ENCODE data around the gene ATXN10.
"Not testable (repeated sequence)": the region's sequence is repeated elsewhere in the genome, so short reads cannot be mapped to it uniquely, and the experiment has no call there.

The ATXN10 gene

GRCh38 chr22:45680932-45681700, 9.5 kb downstream of the ATXN10 start:
- DNase-seq, result no peak

DNA sequence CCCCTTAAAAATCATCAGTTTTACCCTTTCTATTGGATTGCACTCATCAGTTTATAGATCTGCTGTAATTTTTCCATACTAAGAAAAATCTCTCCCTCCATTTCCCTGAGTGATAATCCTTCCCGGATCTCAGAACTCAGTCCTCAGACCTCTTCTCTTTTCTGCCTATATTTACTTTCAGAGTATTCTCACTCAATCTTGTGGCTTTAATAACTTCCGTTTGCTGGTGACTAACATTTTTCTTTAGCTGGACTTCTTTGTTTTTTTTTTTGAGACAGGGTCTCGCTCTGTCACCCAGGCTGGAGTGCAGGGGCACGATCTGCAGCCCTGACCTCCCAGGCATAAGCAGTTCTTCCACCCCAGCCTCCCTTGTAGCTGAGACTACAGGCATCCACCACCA, 10.4 kb downstream of the ATXN10 start:
- no peak for DNase-seq

DNA sequence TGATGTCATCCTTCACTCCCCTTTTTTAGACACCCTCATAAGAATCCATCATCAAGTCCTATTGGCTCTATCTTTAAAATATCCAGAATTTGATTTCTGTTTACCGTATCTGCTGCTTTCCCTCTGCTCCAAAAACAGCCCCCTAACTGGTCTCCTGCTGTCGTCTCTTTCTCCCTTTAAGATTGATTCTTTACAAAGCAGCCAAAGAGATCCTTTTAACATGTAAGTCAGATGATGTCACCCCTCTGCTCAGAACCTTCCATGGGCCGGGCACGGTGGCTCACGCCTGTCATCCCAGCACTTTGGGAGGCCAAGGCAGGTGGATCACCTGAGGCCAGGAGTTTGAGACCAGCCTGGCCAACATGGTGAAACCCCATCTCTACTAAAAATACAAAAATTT, 11.1 kb downstream of the ATXN10 start:
- DNase-seq, result not testable (repeated sequence)

GRCh38 chr22:45683248-45683647, 11.6 kb downstream of the ATXN10 start:
- no peak for DNase-seq

GRCh38 chr22:45683680-45684079, 12.0 kb downstream of the ATXN10 start:
- no peak for DNase-seq

DNA sequence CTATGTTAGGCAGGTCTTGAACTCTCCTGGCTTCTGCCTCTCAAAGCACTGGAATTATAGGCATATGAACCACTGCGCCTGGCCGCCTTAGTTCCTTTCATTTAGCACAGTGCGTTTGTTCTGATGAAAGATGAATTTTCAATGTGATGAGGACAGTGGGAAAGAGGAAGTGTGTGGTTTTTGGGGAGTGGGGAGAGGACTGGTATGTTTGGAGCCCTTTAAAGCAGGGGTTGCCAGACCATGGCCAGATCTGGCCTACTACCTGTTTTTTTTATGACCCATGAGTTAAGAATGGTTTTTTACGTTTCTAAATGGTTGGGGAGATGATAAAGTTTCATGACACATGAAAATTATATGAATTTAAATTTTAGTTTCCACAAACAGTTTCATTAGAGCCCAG, 12.5 kb downstream of the ATXN10 start:
- no peak for DNase-seq

DNA sequence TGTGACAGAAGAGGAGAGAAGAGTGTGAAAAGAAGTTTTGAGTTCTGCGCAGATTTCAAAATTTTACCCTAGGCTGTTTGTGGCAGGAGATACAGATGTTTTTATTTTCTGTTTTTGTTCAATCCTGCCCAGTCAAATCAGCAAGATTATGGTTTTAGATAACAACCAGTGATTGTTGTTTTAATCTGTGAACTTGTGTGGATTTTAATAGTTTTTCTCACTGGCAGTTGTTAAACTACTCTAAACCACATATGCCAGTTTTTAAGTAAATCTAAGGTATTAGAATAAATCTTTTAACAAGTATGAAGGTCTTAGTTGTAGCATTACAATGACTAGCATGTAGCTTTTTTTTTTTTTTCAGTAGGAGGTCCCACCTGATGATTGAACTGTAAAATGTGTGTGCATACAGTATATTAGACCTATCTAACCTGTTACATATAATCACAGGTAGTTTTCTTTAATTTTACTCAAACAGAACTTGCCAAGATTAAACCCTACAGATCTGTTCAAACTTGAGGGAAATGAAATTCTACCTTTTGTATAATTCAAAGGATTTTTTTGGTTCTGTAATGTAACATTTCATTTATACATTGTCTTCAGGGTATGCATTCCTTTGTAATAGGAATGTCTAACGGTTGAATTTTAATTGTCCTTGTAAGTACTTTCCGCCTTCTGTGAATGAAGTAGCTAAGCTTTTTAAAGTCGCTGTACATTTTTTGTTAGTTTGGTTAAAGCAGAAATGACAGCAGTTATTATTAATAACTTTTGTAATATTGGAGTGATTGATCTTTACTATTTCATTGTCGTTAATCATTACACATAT, 13.3 kb downstream of the ATXN10 start:
- DNase-seq, result no peak

GRCh38 chr22:45686004-45686403, 14.4 kb downstream of the ATXN10 start:
- no peak for DNase-seq

GRCh38 chr22:45686836-45687235, 15.2 kb downstream of the ATXN10 start:
- DNase-seq, result peak; percentile 38

- DNase-seq, result peak; percentile 26
Observed at GRCh38 chr22:45688600-45689080, 17.0 kb downstream of the ATXN10 start.

DNA sequence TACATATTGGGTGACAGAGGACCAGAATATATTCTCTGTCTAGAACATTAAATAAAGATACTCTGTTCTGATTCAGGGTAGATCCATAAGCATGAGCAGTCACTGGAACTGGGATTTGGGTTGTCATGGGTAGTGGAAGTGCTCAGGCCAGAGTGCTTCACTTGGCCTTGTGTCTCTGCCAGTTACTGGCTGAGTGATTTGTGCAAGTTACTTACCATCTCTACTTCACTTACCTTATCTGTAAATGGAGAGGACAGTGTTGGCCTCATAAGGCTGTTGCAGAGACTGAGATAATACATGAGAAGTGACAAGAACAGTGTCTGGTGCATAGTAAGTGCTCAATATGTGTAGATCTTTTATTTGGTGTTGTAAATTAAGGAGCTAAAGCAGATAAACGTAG, 17.6 kb downstream of the ATXN10 start:
- DNase-seq, result no peak

GRCh38 chr22:45690008-45690407, 18.4 kb downstream of the ATXN10 start:
- no peak for DNase-seq

GRCh38 chr22:45692549-45692948, 20.9 kb downstream of the ATXN10 start:
- no peak for DNase-seq

GRCh38 chr22:45693835-45694234, 22.2 kb downstream of the ATXN10 start:
- DNase-seq, result no peak

DNA sequence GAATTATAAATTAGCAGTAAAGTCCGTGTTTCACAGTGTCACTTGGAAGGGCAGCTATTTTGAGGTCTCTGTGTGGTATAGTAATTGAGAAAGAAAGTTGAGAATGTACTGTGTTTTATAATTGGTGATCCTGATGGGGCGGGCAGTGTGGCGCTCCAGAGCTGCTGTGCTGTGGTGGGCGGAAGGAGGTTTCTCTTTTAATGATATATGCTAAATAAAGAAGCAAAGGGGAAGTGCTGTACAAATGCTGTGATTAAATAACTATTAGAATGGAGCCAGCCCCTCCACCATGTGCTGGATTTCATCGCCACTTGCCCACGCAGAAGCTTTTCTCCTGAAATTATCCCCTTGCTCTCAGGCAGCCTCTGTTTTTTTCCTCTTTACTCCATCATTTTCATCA, 24.6 kb downstream of the ATXN10 start:
- DNase-seq, result no peak

DNA sequence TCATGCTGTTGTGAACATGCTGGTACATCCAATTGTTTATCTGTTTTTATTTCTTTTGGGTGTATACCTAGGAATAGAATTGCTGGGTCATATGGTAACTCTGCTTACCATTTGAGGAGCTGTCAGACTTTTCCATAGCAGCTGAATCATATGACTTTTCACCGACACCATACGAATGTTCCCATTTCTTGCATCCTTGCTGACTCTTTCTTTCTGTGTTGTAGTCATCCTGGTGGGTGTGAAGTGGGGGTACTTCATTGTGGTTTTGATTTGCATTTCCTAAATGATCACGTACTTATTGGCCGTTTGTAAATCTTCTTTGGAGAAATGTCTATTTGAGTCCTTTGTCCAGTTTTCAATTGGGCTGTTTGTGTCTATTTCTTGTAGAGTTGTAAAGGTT, 26.5 kb downstream of the ATXN10 start:
- DNase-seq, result no peak

DNA sequence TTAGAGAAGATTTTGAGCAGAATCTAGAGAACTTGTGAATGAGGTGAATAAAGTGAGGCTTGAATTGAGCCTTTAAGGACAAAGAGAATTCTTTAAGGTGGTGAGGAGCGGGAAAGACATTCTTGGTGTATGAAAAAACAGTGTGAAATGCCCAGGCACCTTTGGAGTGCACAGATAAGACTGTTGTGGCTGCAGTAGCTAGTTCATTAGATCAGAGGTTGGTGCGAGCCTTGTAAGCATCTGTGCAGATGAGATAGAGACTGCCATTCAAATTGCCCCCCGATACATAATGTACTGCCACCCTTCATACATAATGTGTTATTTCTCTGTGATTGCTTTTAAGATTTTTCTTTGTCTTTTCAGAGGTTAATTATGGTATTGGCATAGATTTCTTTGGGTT, 31.3 kb downstream of the ATXN10 start:
- DNase-seq, result no peak

DNA sequence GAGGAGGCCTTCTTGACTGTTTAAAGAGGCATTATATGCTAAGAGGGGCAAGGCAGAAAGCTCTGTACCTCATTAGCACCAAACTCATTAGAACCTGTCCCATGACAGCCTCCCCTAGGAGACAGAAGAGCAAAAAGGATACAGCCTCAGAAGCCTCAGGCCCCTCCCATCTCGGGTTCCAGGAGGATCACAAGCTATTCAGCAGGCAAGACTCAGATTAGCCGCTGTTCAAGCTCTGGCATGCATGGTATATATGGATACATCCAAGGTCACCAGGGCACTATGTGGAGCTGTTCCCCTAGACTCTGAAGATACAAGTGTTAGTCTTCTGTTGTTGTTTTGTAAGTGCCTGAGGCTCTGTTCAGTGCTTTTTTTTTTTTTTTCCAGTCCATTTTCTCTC, 32.1 kb downstream of the ATXN10 start:
- DNase-seq, result no peak

DNA sequence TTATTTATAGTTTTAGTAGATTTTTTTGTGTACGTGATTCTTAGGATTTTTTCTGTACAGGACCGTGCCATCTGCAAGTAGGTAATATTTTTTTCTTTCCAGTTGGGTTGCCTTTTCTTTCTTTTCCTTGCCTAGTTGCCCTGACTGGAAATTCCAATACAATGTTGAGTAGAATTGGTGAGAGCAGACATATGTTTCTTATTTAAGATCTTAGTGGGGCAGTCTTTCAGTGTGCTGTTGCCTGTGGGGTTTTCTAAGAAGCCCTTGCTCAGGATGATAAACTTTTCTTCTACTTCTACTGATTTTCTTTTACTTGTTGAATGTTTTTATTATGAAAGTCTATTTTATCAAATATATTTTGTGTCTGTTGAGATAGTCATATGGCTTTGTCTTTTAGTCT, 33.0 kb downstream of the ATXN10 start:
- DNase-seq, result no peak

- DNase-seq, result no peak
Observed at GRCh38 chr22:45707605-45708004, 36.0 kb downstream of the ATXN10 start.

- DNase-seq, result no peak
Observed at GRCh38 chr22:45708145-45708544, 36.5 kb downstream of the ATXN10 start.

DNA sequence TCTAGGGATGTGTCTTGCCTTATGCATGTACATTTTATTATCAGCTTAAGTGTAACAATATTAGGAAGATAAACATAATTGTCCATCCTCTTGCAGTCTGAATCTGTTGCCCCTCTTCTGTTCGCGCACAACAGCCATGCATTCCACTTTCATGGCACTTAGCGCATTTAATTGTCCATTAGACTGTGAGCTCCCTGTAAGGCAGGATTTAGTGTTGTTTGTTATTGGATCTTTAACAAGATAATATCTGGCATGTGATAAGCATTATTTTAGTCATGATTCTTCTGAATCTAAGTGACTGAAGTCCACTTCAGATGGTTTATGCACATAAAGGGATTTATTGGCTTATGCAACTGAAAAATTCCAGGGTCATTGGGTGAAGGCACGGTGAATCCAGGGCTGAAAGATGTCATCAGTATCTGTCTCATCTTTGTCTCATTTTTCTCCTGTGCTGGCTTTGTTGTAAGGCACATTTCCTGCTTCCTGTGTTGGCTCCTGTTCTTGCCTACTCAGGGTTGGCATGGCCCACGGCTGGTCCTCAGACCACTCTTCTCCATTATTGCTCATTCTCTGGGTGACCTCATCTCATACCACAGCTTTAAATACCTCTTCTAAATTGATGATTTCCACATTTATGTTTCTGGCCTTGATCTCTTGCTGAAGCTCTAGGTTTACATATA, 37.6 kb downstream of the ATXN10 start:
- no peak for DNase-seq

GRCh38 chr22:45709866-45710265, 38.2 kb downstream of the ATXN10 start:
- DNase-seq, result no peak

DNA sequence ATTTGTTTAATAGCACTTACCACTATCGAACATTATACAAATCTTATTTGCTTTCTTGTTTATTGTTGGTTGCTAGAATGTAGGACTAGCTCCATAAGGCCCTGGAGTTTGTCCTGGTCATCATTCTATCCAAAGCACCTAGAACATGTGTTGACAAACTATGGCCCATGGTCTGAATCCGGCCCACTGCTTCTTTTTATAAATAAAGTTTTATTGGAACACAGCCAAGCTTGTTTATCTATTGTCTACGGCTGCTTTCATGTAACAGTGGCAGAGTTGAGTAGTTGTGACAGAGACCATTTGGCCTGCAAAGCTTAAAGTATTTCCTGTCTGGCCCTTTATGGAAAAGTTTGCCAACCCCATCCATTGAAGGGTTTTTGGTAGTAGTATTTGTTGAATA, 38.8 kb downstream of the ATXN10 start:
- no peak for DNase-seq
